Breast epithelium (tissue), 4 donors: ENCODE results near the gene MRPL30. TPM values are rescaled to one million over a fixed set of nuclear protein-coding genes. Genes with fewer than 3 reads are reported as not detected.

Experiments
- DNase-seq, 2 donors: peaks; one replicate each; pipeline ENCODE4 v3.0.0-alpha.2; 2019; ENCODE audit warnings: low spot score in 2 of 2
- H3K27ac ChIP-seq, 2 donors: fragments of 200-600 bp; sonication (generic) in 1 of 2; one replicate each; pipeline ENCODE4 v1.5.1; 2016 to 2019; ENCODE audit warnings: mild to moderate bottlenecking in 1 of 2
- H3K27me3 ChIP-seq, 2 donors: fragments of 200-600 bp; sonication (generic) in 1 of 2; one replicate each; pipeline versions ENCODE4 v1.5.1 to v1.6.0; 2017 to 2019; ENCODE audit warnings: control low read depth in 1 of 2, mild to moderate bottlenecking in 1 of 2
- H3K36me3 ChIP-seq: fragments of 200-600 bp; one replicate; pipeline ENCODE4 v1.5.1; 2019
- H3K4me1 ChIP-seq, 2 donors: fragments of 200-600 bp; sonication (generic); one replicate each; pipeline ENCODE4 v1.5.1; 2016 to 2019; ENCODE audit warnings: control low read depth in 1 of 2
- H3K4me3 ChIP-seq, 3 donors: fragments of 200-600 bp; sonication (generic); 1 replicate in 2 of 3; 2 replicates in 1 of 3; pipeline ENCODE4 v1.5.1; 2016 to 2019; ENCODE audit warnings: mild to moderate bottlenecking in 3 of 3, moderate library complexity in 2 of 3
- H3K9me3 ChIP-seq, 2 donors: fragments of 200-600 bp; sonication (generic) in 1 of 2; one replicate each; pipeline ENCODE4 v1.5.1; 2016 to 2019; ENCODE audit warnings: control low read depth in 1 of 2
- POLR2A ChIP-seq: fragments of 450-650 bp; IDR thresholded peaks from one replicate; pipeline ENCODE4 v1.6.1; 2016; ENCODE audit warnings: antibody characterized with exemption, mild to moderate bottlenecking, moderate library complexity
- POLR2AphosphoS5 ChIP-seq, 3 donors: sonication (generic); formaldehyde crosslinking; IDR thresholded peaks; one replicate each; pipeline ENCODE4 v1.6.1; 2017; ENCODE audit warnings: antibody characterized with exemption in 3 of 3
- intact Hi-C: fragments of 100-400 bp; cut with DNase I; formaldehyde crosslinking; loops from one replicate; pipeline ENCODE4 v1.15.1; 2023; ENCODE audit warnings: low total_unique reads
- total RNA-seq, 3 donors: library from RNA; depleted of rRNA; stranded (reverse); fragments of >200 nt; gene quantifications; one replicate each; pipeline ENCODE4 v1.1.0, GENCODE V29; 2016
- TF ChIP-seq, protein P1 (sequence below), 3 donors: fragments of 450-650 bp; IDR thresholded peaks; one replicate each; pipeline ENCODE4 v1.5.1; 2016 to 2017; ENCODE audit warnings: antibody characterized with exemption in 3 of 3, mild to moderate bottlenecking in 3 of 3, moderate library complexity in 3 of 3

The MRPL30 gene
- total RNA-seq, 3 donors from 2014 or later = 30.4 to 37.5 (median 35.1) TPM

DNA sequence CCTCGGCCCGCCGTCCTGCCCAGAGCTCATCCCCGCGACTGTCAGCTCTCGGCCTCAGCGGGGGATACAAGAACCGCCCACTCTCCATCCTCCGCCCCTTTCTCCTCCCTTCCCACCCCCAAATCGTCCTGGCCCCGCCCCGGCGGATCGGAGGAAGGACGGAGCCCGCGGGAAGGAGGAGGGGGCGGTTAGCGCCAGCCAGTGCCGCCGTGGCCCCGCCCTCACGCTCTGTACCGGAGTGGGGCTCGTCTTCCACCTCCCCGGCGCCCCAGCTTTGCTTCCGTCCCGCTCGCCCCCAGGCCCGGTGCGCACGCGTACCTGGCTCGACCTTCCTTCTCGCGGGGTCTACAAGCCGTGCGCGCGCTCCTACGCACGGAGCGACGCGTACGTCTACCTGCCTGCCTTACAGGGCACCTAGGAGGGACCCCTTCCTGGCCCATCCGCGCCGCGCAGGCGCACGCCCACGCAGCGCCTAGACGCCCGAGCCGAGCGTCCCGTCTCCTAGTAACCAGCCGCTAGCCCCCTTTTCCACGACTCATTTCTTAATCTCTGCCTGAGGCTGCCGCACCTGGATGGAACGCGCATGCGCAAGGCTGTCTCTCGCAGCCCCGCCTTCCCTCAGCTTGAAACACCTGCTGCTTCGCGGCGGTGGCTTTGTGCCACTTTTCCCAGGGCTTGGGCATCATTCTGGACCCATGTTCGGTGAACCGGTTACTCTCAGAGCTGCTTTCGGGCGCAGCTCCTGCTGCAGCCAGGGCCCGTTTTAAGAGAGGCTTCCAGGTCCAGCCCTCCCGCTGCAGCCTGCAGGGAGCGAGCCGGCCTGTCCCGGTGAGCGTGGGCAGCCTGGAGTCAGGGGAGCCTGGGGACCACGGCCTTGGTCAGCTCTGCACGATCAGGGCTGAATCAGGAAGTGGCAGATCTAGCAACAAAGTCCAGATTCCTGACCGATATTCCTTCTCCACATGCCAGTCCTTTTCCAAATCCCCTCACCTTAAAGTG lies 39.6 kb upstream of the MRPL30 start, which contains the start of gene C2orf15:
Gene C2orf15, plus strand, starts transcription at position 598 of the 999 bp plus-strand sequence. CDS start 8,852 bp downstream, outside the sequence.
- H3K27me3 ChIP-seq = no peaks in the 10 kb centered on the region
- H3K4me3 ChIP-seq = peak within 1 kb of the TSS; percentile 83 to 96 (median 95)
- no peaks in the 10 kb centered on the region for H3K9me3 ChIP-seq
- intact Hi-C loops = loop anchor here (10.0 kb wide), 1 partner anchor 1423 kb away; the partner anchor contains the start of gene PDCL3
- TF ChIP-seq, protein P1, sequence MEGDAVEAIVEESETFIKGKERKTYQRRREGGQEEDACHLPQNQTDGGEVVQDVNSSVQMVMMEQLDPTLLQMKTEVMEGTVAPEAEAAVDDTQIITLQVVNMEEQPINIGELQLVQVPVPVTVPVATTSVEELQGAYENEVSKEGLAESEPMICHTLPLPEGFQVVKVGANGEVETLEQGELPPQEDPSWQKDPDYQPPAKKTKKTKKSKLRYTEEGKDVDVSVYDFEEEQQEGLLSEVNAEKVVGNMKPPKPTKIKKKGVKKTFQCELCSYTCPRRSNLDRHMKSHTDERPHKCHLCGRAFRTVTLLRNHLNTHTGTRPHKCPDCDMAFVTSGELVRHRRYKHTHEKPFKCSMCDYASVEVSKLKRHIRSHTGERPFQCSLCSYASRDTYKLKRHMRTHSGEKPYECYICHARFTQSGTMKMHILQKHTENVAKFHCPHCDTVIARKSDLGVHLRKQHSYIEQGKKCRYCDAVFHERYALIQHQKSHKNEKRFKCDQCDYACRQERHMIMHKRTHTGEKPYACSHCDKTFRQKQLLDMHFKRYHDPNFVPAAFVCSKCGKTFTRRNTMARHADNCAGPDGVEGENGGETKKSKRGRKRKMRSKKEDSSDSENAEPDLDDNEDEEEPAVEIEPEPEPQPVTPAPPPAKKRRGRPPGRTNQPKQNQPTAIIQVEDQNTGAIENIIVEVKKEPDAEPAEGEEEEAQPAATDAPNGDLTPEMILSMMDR (IDR thresholded peaks at IDR 0.05) = no peak
- peak in 2 of 3 donors; percentile 8 to 64 for TF ChIP-seq POLR2AphosphoS5 (IDR thresholded peaks at IDR 0.05)
- peak; percentile 56 for TF ChIP-seq POLR2A
- peaks cover 0 to 6% of the 10 kb centered on the region in 2 donors for H3K4me1 ChIP-seq
- peak; percentile 94 to 95 for DNase-seq
- no peaks in the 10 kb centered on the region for H3K36me3 ChIP-seq
- peak within 1 kb of the TSS; percentile 95 to 96 for H3K27ac ChIP-seq

DNA sequence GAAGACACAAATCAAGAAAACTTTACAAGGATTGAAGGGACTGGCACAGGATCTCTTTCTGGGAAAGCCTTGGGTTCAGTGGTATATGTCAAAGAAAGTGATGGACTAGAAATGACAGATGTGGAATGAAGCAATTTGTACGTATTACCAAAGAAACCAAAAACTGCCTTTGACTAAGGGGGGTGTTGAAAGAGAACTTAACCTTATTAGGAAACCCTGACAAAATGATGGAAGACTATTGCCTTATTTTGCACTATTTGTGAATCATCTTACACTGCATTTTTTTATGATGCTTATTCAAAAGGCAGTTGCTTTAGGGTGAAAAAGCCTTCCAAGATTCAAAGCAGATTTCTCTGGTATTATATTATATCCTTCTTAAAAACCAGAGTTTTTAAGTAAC lies 30.3 kb upstream of the MRPL30 start:
- no peak for DNase-seq
- Histone ChIP-seq H3K36me3 (no peaks in the 10 kb centered on the region), H3K27me3 (no peaks in the 10 kb centered on the region), H3K27ac (no peak overlapping the region), H3K9me3 (no peaks in the 10 kb centered on the region), H3K4me3 (no peak overlapping the region), H3K4me1 (peaks cover 0 to 5% of the 10 kb centered on the region in 2 donors)
- intact Hi-C loops = no loop called here
- TF ChIP-seq POLR2A = no peak
- no peak for TF ChIP-seq POLR2AphosphoS5 (IDR thresholded peaks at IDR 0.05)
- TF ChIP-seq, protein P1 (IDR thresholded peaks at IDR 0.05) = no peak

DNA sequence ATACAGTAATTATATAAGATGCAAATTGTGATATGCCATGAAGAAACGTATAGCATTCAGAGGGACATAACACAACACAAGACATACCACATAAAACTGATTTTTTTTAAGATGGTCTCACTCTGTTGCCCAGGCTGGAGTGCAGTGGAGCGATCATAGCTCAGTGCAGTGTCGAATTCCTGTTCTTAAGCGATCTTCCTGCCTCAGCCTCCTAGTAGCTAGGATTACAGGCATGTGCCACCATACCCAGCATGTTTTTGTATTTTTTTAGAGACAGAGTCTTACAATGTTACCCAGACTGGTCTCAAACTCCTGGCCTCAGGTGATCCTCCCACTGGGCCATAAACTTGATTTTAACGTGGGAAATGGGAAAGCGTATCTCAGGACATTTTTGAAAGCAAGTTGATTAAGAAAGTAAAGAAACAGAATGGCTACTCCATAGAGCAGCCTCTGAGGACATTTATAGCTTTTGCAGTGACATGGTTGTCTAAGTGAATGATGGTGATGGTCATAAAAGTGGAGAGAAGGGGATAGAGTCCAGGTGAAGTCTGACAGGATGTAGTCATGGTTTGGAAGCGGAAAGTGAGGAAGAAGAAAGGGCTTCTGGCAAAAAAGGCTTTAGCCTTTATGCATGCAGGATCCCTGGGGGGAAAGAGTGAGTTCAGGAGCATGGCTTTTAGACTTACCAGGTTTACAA lies 28.6 kb upstream of the MRPL30 start:
- intact Hi-C loops = no loop called here

DNA sequence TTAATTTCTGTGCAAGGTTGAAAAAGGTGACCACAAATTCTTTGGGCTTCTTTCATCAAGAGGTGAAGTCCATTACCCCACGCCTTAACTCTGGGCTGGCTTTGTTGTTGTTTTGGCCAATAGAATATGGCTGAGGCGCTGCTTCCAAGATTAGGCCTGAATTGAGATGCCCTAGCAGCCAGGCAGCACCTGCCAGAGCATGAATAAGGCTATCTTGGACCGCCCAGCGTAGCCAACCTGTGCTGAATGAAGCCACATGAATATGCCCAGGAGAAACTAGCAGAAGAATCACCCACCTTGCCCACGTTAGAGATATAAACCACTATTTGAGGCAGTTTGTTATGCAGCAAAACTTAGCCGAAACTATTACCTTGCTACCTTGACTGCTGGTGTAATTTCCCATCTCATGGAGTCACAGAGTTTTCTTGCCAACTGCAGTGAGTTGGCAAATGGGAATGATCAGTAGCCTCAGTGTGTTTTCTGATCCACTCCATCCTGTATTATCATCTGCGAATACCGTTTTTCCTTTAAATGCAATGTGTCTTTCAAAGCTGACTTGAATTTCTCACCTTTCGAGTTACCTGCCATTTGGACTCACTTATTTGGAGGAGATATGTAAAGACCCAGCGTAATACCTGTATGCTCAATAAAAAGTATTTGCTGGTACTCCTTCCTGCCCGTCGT lies 26.9 kb upstream of the MRPL30 start:
- no peaks in the 10 kb centered on the region for H3K27me3 ChIP-seq
- H3K9me3 ChIP-seq = no peaks in the 10 kb centered on the region
- H3K4me1 ChIP-seq = peaks cover 0 to 5% of the 10 kb centered on the region in 2 donors
- peak overlapping the region; percentile 95 to 97 for H3K27ac ChIP-seq
- no peaks in the 10 kb centered on the region for H3K36me3 ChIP-seq
- peak overlapping the region; percentile 69 to 92 (median 77) for H3K4me3 ChIP-seq
- DNase-seq = no peak
- intact Hi-C loops = no loop called here
- TF ChIP-seq POLR2A (no peak), POLR2AphosphoS5 (IDR thresholded peaks at IDR 0.05) (no peak)
- TF ChIP-seq, protein P1 (IDR thresholded peaks at IDR 0.05) = no peak

More for the DNA sequence above, 28.6 kb upstream of the MRPL30 start:
- no peaks in the 10 kb centered on the region for H3K27me3 ChIP-seq
- no peak for DNase-seq
- no peaks in the 10 kb centered on the region for H3K36me3 ChIP-seq
- H3K27ac ChIP-seq = no peak overlapping the region
- peaks cover 0 to 5% of the 10 kb centered on the region in 2 donors for H3K4me1 ChIP-seq
- H3K9me3 ChIP-seq = no peaks in the 10 kb centered on the region
- H3K4me3 ChIP-seq = no peak overlapping the region
- TF ChIP-seq POLR2A (no peak), POLR2AphosphoS5 (IDR thresholded peaks at IDR 0.05) (no peak)
- TF ChIP-seq, protein P1 (IDR thresholded peaks at IDR 0.05) = no peak
